Measurements from ENCODE around the gene FUBP1.
"Not testable (repeated sequence)": the region's sequence is repeated elsewhere in the genome, so short reads cannot be mapped to it uniquely, and the experiment has no call there.

The FUBP1 gene

DNA sequence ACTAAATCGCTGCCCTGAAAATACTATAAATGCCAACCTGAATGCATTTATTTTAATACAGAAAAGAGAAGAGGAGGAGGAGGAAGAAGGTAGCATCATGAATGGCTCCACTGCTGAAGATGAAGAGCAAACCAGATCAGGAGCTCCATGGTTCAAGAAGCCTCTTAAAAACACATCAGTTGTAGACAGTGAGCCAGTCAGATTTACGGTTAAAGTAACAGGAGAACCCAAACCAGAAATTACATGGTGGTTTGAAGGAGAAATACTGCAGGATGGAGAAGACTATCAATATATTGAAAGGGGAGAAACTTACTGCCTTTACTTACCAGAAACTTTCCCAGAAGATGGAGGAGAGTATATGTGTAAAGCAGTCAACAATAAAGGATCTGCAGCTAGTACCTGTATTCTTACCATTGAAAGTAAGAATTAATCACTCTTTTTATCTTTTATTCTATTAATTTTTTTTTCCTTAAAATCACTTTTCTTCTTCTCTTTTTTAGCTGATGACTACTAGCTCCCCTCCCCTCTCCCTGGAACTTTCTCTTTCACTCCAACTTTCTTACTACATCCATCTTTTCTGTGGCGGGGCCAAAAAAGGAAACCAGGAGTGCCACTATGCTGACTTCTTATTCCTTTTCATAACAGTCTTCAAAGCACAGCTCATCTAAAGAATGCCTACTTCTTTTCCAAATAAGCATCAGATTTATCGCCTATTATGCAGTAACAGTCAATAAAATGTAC, 36.3 kb downstream of the FUBP1 start:
- DNase-seq = no peak

DNA sequence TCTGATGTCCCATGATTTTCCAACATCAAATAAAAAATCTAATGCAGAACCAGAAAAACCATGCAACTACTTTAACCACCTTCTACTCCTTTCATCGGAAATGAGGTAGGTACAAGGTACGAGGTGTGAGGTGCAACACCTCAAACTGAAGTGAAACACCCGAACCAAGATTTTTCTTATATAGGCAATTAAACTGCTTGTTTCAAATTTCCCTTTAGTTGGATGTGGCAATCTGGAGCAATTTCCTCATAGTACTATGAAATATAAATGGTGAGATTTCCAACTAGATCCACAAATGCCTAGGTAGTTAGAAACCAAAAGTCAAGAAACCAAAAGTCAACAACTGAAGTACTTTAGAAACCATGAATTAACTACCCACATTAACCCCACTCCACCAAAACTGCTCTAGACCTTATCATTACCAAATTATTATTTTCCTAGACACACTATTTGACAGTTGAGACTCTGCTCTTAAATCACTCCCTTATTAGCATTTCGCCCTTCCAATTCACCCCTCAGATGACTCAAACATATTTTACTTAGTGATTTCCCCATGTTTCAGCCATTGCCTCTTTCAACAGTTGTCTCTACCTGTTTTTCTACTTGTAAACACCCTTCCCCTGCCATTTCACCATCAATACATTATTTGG, 37.8 kb downstream of the FUBP1 start:
- DNase-seq = no peak

DNA sequence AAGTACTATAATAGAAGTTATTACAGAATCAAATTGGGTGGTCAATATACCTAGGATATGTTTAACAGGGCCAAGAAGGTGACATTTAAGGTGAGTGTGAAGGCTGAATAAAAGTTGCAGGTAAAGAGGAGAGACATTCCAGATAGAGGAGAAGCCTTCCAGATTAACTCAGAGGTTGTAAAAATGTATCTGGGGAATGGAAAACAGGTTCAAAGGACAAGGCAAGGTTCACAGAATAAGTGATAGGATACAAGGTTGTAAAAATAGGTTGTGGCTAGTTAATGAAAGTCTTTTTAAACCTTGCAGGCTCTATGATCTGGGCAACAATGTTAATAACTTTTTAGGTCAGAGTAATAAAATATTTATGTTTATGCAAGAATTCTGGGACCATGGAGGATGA, 40.2 kb downstream of the FUBP1 start:
- DNase-seq = no peak

DNA sequence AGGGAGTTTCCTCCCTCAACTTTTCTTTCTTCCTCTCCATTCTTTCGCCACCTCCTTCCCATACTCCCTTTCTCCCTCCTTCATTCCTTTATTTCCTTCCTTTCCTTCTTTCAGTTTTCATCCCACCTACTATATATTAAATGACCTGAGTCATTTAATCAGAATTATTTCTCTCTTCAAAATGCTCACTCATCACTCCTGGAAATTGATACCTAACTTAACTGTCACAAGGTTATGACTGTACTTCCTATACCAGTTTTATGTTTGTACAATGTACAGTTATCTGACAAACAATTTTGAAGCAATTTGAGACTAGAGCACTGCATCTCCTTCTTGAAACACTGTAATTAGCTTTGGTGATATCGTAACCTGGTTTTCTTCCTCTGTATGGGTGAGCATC, 49.1 kb downstream of the FUBP1 start:
- DNase-seq = no peak

DNA sequence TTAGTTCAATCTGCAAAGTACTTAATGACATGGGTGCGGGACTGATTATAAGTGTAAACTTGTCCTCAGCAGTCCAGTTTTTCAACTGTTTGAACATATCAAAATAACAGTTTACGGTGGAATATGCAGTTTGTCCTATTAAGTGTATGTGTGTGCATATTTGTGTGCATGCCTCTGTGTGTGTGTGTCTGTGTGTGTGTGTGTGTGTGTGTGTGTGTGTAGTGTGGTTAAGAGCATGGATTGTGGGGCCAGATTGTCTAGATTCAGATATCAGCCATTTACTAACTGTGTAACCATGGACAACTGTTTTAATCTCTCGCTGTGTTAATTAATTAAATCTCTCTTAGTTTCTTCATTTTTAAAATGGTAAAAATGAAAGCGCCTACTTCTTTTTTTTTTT, 51.5 kb downstream of the FUBP1 start:
- DNase-seq = no peak

DNA sequence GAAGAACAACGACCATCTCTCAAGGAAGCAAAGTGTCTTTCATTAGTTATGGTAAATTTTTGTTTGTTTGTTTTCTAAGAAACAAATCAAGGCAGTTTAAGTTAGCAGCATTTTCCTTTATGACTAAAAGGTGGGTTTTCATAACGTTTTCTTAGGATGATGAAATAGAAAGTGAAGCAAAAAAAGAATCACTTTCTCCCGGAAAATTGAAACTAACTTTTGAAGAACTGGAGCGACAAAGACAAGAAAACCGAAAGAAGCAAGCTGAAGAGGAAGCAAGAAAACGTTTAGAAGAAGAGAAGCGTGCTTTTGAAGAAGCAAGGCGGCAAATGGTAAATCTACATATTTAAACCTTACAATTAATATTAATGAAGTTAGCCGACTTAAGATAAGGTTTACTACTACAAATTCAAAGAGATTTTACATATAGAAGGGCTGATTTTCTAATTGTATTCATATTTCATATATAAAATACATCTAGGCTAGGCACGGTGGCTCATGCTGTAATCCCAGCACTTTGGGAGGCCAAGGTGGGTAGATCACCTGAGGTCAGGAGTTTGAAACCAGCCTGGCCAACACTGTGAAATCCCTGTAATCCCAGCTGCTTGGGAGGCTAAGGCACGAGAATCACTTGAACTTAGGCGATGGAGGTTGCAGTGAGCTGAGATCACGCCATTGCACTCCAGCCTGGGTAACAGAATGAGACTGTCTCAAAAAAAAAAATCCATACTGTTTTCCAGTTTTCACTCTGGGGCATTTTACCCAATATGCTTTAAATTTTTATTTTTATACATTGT, 52.1 kb downstream of the FUBP1 start:
- no peak for DNase-seq

DNA sequence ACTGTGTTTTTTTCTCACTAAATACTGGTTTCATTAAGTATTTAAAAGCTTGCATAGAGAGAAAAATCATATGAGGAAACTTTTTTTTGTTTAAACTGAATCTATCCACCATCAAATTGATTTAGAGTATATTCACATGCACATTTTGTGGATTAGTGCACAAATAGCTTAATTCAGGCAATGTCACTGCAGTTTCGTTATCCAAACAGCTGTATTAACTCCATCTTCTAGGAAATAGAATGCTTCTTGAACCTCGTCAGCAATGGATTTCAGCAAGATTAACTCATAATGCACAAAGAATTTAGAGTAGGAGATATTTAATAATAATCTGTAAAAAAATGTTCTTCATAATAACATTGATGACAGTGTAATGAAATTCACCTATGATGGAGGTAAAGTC, 52.9 kb downstream of the FUBP1 start:
- DNase-seq = no peak

DNA sequence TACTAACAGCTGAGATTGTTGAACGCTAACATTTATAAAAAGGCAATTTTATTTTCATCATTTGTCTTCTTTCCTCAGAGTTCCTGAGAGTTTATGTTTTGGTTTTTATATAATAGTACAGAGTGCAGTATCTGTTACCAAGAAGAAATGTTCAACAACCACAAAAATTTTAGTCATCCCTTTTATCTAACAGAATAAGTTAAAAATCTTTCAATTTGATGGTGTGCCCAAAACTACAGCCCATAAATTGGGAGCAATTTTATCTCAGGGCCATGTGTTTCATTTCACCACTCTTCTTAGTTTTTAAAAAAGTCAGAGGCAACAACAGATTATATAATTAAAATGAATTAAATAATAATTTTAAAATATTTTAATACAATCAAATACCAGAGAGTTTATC, 53.4 kb downstream of the FUBP1 start:
- no peak for DNase-seq

DNA sequence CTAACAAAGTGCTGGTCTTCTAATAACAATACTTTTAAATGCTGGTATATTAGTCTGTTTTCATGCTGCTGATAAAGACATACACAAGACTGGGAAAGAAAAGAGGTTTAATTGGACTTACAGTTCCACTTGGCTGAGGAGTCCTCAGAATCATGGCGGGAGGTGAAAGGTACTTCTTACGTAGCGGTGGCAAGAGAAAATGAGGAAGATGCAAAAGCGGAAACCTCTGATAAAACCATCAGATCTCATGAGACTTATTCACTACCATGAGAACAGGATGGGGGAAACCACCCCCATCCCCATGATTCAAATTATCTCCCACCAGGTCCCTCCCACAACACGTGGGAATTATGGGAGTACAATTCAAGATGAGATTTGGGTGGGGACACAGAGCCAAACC, 60.0 kb downstream of the FUBP1 start:
- not testable (repeated sequence) for DNase-seq

DNA sequence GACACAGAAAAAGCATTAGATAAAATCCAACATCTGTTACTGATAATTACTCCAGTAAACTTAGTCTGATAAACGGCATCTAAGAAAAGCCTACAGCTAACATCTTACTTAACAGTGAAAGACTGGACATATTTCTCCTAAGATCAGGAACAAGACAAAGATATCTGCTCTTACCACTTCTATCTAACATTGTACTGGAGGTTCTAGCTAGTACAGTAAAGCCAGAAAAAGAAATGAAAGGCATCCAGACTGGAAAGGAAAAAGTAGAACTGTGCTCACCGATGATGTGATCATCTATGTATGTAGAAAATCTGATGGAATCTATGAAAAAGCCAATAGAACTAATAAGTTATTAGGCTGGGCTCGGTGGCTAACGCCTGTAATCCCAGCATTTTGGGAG, 68.8 kb downstream of the FUBP1 start:
- DNase-seq = no peak

DNA sequence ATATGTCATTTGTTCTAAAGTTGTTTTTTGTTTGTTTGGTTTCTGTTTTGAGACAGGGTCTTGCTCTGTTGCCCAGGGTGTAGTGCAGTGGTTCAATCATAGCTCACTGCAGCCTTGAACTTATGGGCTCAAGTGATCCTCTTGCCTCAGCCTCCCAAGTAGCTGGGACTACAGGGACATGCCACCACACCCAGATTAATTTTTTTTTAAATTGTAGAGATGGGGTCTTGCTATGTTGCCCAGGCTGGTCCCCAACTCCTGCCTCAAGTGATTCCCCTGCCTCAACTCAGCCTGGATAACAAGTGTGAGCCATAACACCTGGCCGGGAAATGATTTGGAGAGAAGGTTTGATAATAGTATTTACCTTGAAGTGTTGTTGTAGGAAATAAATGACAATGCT, 72.2 kb downstream of the FUBP1 start:
- DNase-seq = no peak

DNA sequence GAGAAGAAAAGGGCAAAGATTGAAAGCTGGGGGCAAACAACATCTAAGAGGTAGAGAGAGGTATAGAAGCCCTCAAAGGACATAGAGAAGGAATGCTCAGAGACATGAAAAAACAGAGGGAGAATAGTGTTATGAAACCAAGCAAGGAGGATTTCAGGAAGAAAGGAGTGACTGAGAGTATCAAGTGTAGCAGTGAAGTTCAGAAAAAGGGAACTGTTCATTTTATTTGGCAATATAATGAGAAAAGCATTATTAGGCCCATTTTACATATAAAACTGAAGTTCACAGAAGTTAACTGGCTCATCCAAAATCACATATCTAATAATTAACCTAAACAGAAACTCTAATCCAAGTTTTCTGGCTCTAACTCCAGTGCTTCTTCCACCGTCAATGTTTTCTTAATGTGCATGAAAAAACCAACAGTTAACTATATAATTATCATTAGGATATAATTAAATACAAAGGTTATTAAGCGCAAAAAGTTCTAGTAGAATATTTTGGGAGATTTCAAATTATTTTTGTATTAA, 72.8 kb downstream of the FUBP1 start:
- no peak for DNase-seq

DNA sequence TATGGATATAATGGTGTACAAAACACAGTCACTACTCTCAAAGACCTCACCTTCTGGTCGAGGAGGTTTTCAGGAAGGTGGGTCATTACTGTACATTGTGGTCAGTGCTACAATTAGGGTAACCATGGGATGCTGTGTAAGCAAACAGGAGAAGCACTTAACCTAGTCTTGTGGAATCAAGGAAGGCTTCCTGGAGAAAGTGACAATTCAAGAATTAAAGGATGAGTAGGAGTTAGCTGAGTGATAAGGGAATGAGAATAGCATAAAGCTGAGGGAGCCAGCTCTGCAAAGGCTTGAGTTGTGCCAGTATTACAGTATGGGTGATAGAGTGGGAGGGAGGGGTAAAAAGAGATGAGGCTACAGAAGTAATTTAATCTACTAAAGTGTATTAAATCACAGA, 73.3 kb downstream of the FUBP1 start:
- no peak for DNase-seq

DNA sequence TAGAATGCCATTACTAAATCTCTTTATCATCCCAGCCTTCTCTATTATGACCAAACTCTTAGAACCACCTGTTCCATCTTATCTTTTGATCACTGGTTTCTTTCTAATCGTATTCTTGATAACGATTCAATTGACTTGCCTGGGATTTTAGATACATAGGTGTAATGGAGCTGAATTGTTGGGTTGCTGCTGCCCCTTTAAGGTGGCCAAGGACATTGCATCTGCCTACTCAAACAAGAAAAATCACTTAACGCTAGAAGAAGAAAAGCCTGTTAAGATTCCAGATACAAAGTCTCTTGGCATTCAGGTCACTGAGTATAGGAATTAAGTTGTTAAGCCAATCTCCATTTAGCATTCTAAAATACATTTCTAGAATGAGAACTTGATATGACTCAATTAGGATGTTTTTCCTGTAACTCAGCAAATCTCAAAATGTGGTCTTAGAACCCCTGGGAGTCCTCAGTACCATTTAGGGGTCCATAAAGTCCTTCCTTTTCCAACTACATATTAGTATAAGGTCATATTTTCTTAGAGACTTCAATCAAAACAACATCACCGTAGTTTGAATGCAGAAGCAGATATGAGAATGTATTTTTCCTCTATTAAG, 78.1 kb downstream of the FUBP1 start:
- DNase-seq = no peak

DNA sequence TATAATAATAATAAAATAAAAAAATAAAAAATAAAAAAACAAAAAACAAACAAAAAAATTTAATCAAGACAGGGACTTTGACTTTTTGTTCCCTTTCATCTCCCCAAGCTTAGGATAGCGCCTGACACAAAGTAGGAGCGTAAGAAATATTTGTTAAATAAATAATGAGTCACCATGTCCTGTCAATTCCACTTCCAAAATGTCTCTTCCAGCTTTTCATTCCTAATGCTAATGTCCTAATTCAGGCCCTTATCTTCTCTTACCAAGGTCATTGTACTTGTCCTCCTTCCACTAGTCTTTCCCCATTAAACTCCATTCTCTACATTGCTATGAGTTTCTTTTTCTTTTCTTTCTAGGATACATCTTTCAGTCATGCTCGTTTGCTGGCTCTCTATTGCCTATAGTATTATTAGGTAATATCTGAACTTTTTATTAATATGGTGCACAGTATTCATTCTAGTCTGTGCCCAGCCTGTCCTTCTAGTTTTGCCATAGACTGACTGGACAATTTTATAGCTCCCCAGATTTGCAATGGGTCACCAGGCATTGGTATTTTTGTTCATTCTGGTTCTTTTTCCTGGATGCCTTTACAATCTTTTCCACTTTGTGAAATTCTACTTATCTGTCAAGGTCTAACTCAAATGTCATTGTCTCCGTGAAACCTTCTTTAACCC, 79.1 kb downstream of the FUBP1 start:
- no peak for DNase-seq

Data from activated CD4-positive, alpha-beta T cell treated with anti-CD3 and anti-CD28 coated beads, Interleukin-2, amount 50 U/mL, for 4 hours (primary cell).